H1 (cell line): ENCODE measurements around the gene CAPN6. TPM values are rescaled to one million over a fixed set of nuclear protein-coding genes. Genes with fewer than 3 reads are reported as not detected.

ENCODE experiments used
- CHD7 ChIP-seq: fragments of 300-600 bp; sonication (generic); IDR thresholded peaks from 2 replicates; pipeline ENCODE4 v1.7.1; 2012; ENCODE audit warnings: low read length, moderate library complexity, mild to moderate bottlenecking, inconsistent platforms; ENCODE audit not compliant: insufficient replicate concordance
- polyA plus RNA-seq, 7 experiments: library from polyadenylated mRNA; depleted of rRNA in 3 of 7; stranded (reverse) in 5 of 7; unstranded in 2 of 7; fragments of >200 nt in 5 of 7; fragments of 200-250 nt in 2 of 7; gene quantifications; 1 replicate in 5 of 7; 2 replicates in 1 of 7; 4 replicates in 1 of 7; pipeline versions ENCODE4 v1.2.1 to v1.2.3, GENCODE V29; 2011 to 2013; ENCODE audit warnings: missing spikeins in 2 of 7, mixed read lengths in 2 of 7
- total RNA-seq: library from RNA; stranded (reverse); fragmentation: NEBNext Ultra II Directional; extraction: Animal tissue kit (Norgen Biotek cat#: 25700); gene quantifications from 2 replicates; pipeline ENCODE4 v1.2.1, GENCODE V29; 2021

The CAPN6 gene
- total and polyA plus RNA-seq, 2 of the 8 experiments (the other 6 are each of a cell fraction or from before 2014, with no cell fraction given), result 5.3 to 10.6 TPM

- no peak for TF ChIP-seq CHD7
Measured at GRCh38 chrX:111270339-111270738, at the start of gene CAPN6 (continued).
